Fibroblast of pulmonary artery (primary cell): Measurements from ENCODE around the gene RAB3D.

ENCODE experiments used
- DNase-seq: peaks from one replicate; pipeline ENCODE4 v3.0.0-alpha.2; 2010; ENCODE audit warnings: low read depth
- H3K4me3 ChIP-seq: replicated peaks from 2 replicates; pipeline ENCODE4 v1.5.1; 2011; ENCODE audit warnings: low read depth, mild to moderate bottlenecking, control low read depth, low read length, moderate library complexity
- TF ChIP-seq, protein P1 (sequence below): IDR thresholded peaks from 2 replicates; pipeline ENCODE4 v1.5.1; 2011; ENCODE audit warnings: mild to moderate bottlenecking, control low read depth, low read length, inconsistent platforms; ENCODE audit errors: missing control alignments

Gene RAB3D

DNA sequence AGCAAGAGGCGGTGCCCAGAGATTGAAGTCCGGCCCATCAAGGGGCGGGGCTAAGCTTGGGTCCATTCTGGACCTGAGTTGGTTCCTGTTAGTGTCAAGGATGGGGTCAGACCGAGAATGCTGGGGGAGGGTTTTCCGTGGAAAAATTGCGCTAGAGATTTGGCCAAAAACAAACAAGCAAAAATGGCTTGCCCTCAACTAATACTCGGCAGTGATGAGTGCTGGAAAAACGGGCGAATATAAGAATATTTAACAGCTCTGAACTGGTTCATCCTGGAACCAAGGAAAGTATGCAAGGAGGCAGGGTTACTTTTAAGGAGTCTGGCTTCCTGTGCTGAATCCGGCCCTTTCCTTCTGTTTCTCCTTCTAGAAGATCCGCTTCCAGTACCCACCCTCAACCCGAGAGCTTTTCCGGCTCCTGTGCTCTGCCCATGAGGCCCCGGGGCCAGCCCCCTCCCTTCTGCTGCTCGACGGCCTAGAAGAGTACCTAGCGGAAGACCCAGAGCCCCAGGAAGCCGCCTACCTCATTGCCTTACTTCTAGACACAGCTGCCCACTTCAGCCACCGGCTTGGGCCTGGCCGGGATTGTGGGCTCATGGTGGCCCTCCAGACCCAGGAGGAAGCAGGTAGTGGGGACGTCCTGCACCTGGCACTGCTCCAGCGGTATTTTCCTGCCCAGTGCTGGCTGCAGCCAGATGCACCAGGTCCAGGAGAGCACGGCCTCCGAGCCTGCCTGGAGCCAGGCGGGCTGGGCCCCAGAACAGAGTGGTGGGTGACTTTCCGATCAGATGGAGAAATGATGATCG is 35.9 kb upstream of the RAB3D start:
- TF ChIP-seq, protein P1, sequence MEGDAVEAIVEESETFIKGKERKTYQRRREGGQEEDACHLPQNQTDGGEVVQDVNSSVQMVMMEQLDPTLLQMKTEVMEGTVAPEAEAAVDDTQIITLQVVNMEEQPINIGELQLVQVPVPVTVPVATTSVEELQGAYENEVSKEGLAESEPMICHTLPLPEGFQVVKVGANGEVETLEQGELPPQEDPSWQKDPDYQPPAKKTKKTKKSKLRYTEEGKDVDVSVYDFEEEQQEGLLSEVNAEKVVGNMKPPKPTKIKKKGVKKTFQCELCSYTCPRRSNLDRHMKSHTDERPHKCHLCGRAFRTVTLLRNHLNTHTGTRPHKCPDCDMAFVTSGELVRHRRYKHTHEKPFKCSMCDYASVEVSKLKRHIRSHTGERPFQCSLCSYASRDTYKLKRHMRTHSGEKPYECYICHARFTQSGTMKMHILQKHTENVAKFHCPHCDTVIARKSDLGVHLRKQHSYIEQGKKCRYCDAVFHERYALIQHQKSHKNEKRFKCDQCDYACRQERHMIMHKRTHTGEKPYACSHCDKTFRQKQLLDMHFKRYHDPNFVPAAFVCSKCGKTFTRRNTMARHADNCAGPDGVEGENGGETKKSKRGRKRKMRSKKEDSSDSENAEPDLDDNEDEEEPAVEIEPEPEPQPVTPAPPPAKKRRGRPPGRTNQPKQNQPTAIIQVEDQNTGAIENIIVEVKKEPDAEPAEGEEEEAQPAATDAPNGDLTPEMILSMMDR = no peak
- DNase-seq = no peak
- H3K4me3 ChIP-seq = peak overlapping the region; percentile 78

DNA sequence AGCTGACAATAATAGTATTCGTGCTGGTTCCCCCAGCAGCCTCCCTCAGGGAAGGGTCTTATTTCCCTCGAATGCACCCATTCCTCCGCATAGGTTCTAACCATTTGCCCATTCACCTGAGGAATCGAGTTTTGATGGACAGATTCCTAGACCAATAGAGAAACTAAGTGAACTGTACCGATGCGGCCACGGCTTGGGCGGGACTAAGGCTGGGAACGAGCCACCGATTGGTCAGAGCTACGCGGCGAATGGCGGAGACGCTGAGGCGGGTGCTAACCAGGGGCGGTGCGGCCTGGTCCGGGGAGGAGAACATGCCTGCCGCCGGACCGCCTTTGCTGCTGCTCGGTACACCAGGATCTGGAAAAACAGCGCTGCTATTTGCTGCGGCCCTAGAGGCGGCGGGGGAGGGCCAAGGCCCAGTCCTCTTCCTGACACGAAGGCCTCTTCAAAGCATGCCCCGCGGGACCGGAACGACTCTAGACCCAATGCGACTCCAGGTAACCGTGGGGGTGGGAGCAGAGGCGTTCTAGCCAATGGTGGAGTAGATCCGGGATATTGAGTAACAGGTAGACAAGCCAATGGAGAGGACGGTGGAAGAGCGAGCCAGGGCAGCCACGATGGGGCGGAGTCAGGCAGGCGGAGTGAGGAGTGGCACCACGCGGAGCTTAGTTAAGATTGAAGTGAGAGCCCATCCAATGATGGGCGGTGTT is 35.1 kb upstream of the RAB3D start, which contains the start of gene SWSAP1:
SWSAP1 (plus strand) TSS at position 234 of the 710 bp plus-strand sequence; CDS start at position 249, 15 bp downstream.
- TF ChIP-seq, protein P1 = no peak
- DNase-seq = peak; percentile 100
- H3K4me3 ChIP-seq = peak within 1 kb of the TSS; percentile 78

DNA sequence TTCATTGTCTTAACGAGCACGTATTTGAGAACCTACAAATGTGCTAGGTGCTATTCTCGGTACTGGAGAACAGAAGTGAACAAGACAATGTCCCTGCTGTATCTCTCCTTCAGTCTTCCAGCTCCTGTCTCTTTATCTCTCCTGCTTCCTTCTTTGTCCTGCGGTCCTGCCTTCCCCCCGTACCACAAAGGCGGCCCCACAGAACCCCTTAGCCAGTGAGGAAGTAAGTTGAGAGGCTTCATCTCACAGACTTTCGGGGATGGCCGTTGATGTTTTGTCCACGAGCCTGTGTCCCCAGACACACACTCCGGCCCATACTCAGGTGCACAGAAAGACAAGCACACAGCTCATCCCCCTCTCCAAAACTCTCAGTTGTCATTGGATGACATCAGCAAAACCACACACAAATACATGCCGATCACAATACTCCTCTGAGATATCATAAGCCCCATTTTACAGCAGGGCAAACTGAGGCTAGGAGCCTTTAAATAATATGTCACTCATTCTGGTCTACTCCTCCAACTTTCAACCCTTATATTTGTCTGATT is 34.5 kb upstream of the RAB3D start:
- no peak for DNase-seq
- TF ChIP-seq, protein P1 = no peak

DNA sequence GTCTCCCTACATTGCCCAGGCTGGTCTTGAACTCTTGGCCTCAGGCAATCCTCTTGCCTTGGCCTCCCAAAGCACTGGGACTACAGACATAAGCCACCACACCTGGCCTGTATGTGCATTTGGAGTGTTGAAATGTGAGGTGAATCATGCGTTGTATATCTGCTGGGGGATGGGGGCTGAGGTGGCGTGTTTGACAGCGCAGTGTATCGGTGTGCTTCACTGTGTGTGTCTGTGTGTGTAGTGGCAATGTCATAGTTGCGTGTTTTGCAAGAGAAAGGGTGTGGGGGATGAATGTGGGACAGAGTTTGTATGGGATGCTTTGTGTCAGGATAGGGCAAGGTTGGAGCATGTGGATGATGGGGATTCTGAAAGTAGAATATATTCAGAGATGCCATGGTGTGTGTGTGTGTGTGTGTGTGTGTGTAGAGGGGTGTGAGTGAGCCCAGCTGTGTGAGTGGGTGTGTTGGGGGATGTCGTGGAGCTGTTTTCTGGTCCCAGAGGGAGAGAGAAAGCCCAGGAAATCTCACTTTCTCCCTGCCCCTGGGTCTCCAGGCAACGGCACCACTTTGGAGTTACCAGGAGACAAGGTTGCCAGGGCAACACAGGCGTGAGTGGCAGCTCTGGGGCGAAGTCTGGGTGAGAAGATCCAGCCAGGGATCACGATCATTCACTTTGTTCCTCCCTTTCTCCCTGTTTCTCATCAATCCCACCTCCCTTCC is 33.9 kb upstream of the RAB3D start:
- TF ChIP-seq, protein P1 = no peak
- no peak overlapping the region for H3K4me3 ChIP-seq
- peak; percentile 31 for DNase-seq

More for the DNA sequence above, 34.5 kb upstream of the RAB3D start:
- H3K4me3 ChIP-seq = peak overlapping the region; percentile 78

DNA sequence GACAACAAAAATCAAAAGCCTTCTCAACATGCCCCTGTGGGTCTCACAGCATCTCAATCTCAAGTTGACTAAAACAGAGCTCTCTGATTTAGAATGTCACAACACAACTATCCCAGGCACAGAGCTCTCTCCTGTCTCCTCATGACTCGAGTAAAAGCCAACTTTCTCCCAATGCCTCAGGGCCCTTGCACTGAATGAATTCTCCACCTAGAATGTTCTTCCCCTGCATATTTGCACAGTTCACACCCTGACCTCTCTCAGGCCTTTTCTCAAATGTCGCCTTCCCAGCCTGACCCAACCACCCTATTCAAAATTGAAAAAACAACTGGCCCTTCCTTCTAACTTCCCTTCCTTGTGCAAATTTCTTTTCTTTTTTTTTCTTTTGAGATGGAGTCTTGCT is 31.3 kb upstream of the RAB3D start:
- H3K4me3 ChIP-seq = no peak overlapping the region
- no peak for DNase-seq
- TF ChIP-seq, protein P1 = no peak

DNA sequence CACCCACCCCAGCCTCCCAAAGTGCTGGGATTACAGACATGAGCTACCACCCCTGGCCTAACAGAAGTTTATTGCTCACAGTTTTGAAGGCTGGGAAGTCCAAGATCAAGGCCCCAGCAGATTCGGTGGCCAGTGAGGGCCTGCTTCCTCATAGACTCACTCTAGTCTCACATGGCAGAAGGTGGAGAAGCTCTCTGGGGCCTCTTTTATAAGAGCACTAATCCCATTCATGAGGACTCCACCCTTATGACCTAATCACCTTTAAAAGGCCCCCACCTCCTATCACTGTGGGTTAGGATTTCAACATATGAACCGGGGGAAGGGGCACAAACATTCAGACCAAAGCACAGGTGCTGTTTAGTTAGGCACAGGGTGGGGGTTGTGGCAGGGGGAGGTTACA is 28.1 kb upstream of the RAB3D start:
- H3K4me3 ChIP-seq = no peak overlapping the region
- TF ChIP-seq, protein P1 = no peak
- DNase-seq = no peak
